ENCODE data around the gene BATF.

Gene BATF

GRCh38 chr14:75553761-75554364 lies 31.6 kb downstream of the BATF start:
- Mint-ChIP-seq H3K4me3 (no peak overlapping the region), H3K4me1 (ENCODE audit: low read depth) (peaks cover 51% of the 10 kb centered on the region), H3K36me3 (ENCODE audit: low read depth) (peaks cover 13% of the 10 kb centered on the region), H3K27me3 (peaks cover 3% of the 10 kb centered on the region), H3K9me3 (peaks cover 6% of the 10 kb centered on the region), H3K27ac (no peak overlapping the region)

GRCh38 chr14:75554482-75554881 lies 32.2 kb downstream of the BATF start:
- Mint-ChIP-seq H3K4me1 (ENCODE audit: low read depth) (peaks cover 51% of the 10 kb centered on the region), H3K4me3 (no peak overlapping the region), H3K27ac (no peak overlapping the region), H3K27me3 (peaks cover 3% of the 10 kb centered on the region), H3K36me3 (ENCODE audit: low read depth) (peaks cover 9% of the 10 kb centered on the region), H3K9me3 (peaks cover 6% of the 10 kb centered on the region)

- peaks cover 3% of the 10 kb centered on the region for H3K27me3 Mint-ChIP-seq
- peak overlapping the region; percentile 21 for H3K27ac Mint-ChIP-seq
- H3K9me3 Mint-ChIP-seq = peaks cover 6% of the 10 kb centered on the region
- H3K4me1 Mint-ChIP-seq (ENCODE audit: low read depth) = peaks cover 68% of the 10 kb centered on the region
- no peak overlapping the region for H3K4me3 Mint-ChIP-seq
- peaks cover 9% of the 10 kb centered on the region for H3K36me3 Mint-ChIP-seq (ENCODE audit: low read depth)
These were observed 36.2 kb downstream of the BATF start for GRCh38 chr14:75558440-75558839.

- no peak overlapping the region for H3K4me3 Mint-ChIP-seq
- H3K9me3 Mint-ChIP-seq = peaks cover 6% of the 10 kb centered on the region
- H3K4me1 Mint-ChIP-seq (ENCODE audit: low read depth) = peaks cover 70% of the 10 kb centered on the region
- peaks cover 9% of the 10 kb centered on the region for H3K36me3 Mint-ChIP-seq (ENCODE audit: low read depth)
- peaks cover 3% of the 10 kb centered on the region for H3K27me3 Mint-ChIP-seq
- peak overlapping the region; percentile 91 for H3K27ac Mint-ChIP-seq
These were observed 36.8 kb downstream of the BATF start for GRCh38 chr14:75559045-75559444.

- Mint-ChIP-seq H3K9me3 (peaks cover 6% of the 10 kb centered on the region), H3K4me1 (ENCODE audit: low read depth) (peaks cover 74% of the 10 kb centered on the region), H3K36me3 (ENCODE audit: low read depth) (peaks cover 9% of the 10 kb centered on the region), H3K27me3 (peaks cover 3% of the 10 kb centered on the region), H3K4me3 (peak overlapping the region; percentile 44), H3K27ac (peak overlapping the region; percentile 91)
These were observed 37.4 kb downstream of the BATF start for GRCh38 chr14:75559451-75560222.

GRCh38 chr14:75561013-75561432 lies 38.8 kb downstream of the BATF start:
- Mint-ChIP-seq H3K36me3 (ENCODE audit: low read depth) (peaks cover 7% of the 10 kb centered on the region), H3K9me3 (peaks cover 6% of the 10 kb centered on the region), H3K4me1 (ENCODE audit: low read depth) (peaks cover 80% of the 10 kb centered on the region), H3K27me3 (no peaks in the 10 kb centered on the region), H3K4me3 (peak overlapping the region; percentile 17), H3K27ac (peak overlapping the region; percentile 75)

GRCh38 chr14:75562089-75562488 lies 39.8 kb downstream of the BATF start:
- Mint-ChIP-seq H3K4me1 (ENCODE audit: low read depth) (peaks cover 85% of the 10 kb centered on the region), H3K9me3 (no peaks in the 10 kb centered on the region), H3K4me3 (peak overlapping the region; percentile 22), H3K27me3 (no peaks in the 10 kb centered on the region), H3K27ac (peak overlapping the region; percentile 77), H3K36me3 (ENCODE audit: low read depth) (no peaks in the 10 kb centered on the region)

- no peaks in the 10 kb centered on the region for H3K27me3 Mint-ChIP-seq
- peak overlapping the region; percentile 22 for H3K4me3 Mint-ChIP-seq
- peak overlapping the region; percentile 77 for H3K27ac Mint-ChIP-seq
- H3K36me3 Mint-ChIP-seq (ENCODE audit: low read depth) = no peaks in the 10 kb centered on the region
- H3K4me1 Mint-ChIP-seq (ENCODE audit: low read depth) = peaks cover 89% of the 10 kb centered on the region
- H3K9me3 Mint-ChIP-seq = no peaks in the 10 kb centered on the region
These were observed 40.2 kb downstream of the BATF start for GRCh38 chr14:75562489-75562888.

GRCh38 chr14:75563931-75564330 lies 41.7 kb downstream of the BATF start:
- no peak overlapping the region for H3K27ac Mint-ChIP-seq
- peaks cover 94% of the 10 kb centered on the region for H3K4me1 Mint-ChIP-seq (ENCODE audit: low read depth)
- H3K9me3 Mint-ChIP-seq = no peaks in the 10 kb centered on the region
- no peaks in the 10 kb centered on the region for H3K27me3 Mint-ChIP-seq
- H3K36me3 Mint-ChIP-seq (ENCODE audit: low read depth) = no peaks in the 10 kb centered on the region
- H3K4me3 Mint-ChIP-seq = no peak overlapping the region

- Mint-ChIP-seq H3K36me3 (ENCODE audit: low read depth) (no peaks in the 10 kb centered on the region), H3K4me1 (ENCODE audit: low read depth) (peaks cover 92% of the 10 kb centered on the region), H3K27ac (peak overlapping the region; percentile 21), H3K27me3 (no peaks in the 10 kb centered on the region), H3K4me3 (no peak overlapping the region), H3K9me3 (no peaks in the 10 kb centered on the region)
These were observed 42.8 kb downstream of the BATF start for GRCh38 chr14:75565056-75565455.

- Mint-ChIP-seq H3K9me3 (no peaks in the 10 kb centered on the region), H3K36me3 (ENCODE audit: low read depth) (no peaks in the 10 kb centered on the region), H3K27ac (peak overlapping the region; percentile 97), H3K27me3 (no peaks in the 10 kb centered on the region), H3K4me1 (ENCODE audit: low read depth) (peaks cover 90% of the 10 kb centered on the region), H3K4me3 (peak overlapping the region; percentile 46)
These were observed 44.1 kb downstream of the BATF start for GRCh38 chr14:75566321-75566720.

- peaks cover 90% of the 10 kb centered on the region for H3K4me1 Mint-ChIP-seq (ENCODE audit: low read depth)
- H3K9me3 Mint-ChIP-seq = no peaks in the 10 kb centered on the region
- H3K4me3 Mint-ChIP-seq = peak overlapping the region; percentile 46
- H3K36me3 Mint-ChIP-seq (ENCODE audit: low read depth) = no peaks in the 10 kb centered on the region
- peak overlapping the region; percentile 97 for H3K27ac Mint-ChIP-seq
- no peaks in the 10 kb centered on the region for H3K27me3 Mint-ChIP-seq
These were observed 44.5 kb downstream of the BATF start for GRCh38 chr14:75566752-75567151.

GRCh38 chr14:75568140-75568539 lies 45.9 kb downstream of the BATF start:
- H3K27ac Mint-ChIP-seq = peak overlapping the region; percentile 54
- H3K36me3 Mint-ChIP-seq (ENCODE audit: low read depth) = no peaks in the 10 kb centered on the region
- H3K4me3 Mint-ChIP-seq = no peak overlapping the region
- no peaks in the 10 kb centered on the region for H3K9me3 Mint-ChIP-seq
- H3K27me3 Mint-ChIP-seq = no peaks in the 10 kb centered on the region
- H3K4me1 Mint-ChIP-seq (ENCODE audit: low read depth) = peaks cover 78% of the 10 kb centered on the region

GRCh38 chr14:75568791-75569190 lies 46.5 kb downstream of the BATF start:
- no peak overlapping the region for H3K4me3 Mint-ChIP-seq
- H3K4me1 Mint-ChIP-seq (ENCODE audit: low read depth) = peaks cover 75% of the 10 kb centered on the region
- no peak overlapping the region for H3K27ac Mint-ChIP-seq
- no peaks in the 10 kb centered on the region for H3K9me3 Mint-ChIP-seq
- no peaks in the 10 kb centered on the region for H3K36me3 Mint-ChIP-seq (ENCODE audit: low read depth)
- no peaks in the 10 kb centered on the region for H3K27me3 Mint-ChIP-seq

GRCh38 chr14:75570797-75571196 lies 48.5 kb downstream of the BATF start:
- H3K27me3 Mint-ChIP-seq = no peaks in the 10 kb centered on the region
- H3K4me3 Mint-ChIP-seq = no peak overlapping the region
- H3K4me1 Mint-ChIP-seq (ENCODE audit: low read depth) = peaks cover 58% of the 10 kb centered on the region
- peak overlapping the region; percentile 28 for H3K27ac Mint-ChIP-seq
- no peaks in the 10 kb centered on the region for H3K36me3 Mint-ChIP-seq (ENCODE audit: low read depth)
- no peaks in the 10 kb centered on the region for H3K9me3 Mint-ChIP-seq
